Skeletal muscle cell (primary cell): Measurements from ENCODE around the gene DEFB123.

ENCODE experiments used
- DNase-seq: peaks from one replicate; pipeline ENCODE4 v3.0.0-alpha.2; 2010; ENCODE audit warnings: low read depth
- H3K4me3 ChIP-seq: 2 replicates; pipeline ENCODE4 v1.5.1; 2011; ENCODE audit warnings: low read depth, mild to moderate bottlenecking, control low read depth, low read length, moderate library complexity

DEFB123 gene

GRCh38 chr20:31472395-31473330 is 32.2 kb downstream of the DEFB123 start:
- no peak overlapping the region for H3K4me3 ChIP-seq
- DNase-seq = no peak

DNA sequence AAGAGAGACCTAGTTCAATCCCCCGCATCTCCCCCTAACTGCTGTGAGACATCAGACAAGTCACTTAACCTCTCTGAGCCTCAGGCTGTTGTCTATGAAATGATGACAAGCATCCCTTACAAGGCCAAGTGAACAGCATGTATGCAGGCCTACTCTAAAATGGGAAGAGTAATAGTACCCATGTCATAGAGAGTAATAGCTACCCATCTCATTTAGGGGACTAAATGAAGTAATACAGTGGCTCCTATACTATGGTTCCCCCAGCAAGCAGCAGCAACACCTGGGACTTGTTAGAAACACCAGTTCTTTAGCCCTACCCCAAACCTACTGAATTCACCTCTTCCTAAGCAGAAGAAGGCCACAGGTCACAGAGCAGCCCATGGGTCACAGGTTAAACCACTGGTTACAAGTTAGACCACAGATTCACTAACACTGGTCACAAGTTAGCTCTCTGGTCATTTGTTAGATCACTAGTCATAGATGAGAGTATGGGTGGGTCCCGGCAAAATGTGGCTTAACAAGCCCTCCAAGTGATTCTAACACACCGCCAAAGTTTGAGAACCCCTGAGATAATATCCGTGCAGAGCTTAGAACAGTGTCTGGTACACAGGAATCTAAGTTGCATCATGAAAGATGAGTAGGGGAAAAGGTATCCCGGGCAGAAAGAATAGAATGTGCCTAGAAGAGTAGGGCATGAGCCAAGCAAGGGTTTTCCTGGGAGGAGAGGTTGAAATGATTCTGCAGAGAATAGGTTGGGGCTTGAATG is 33.1 kb downstream of the DEFB123 start:
- H3K4me3 ChIP-seq = no peak overlapping the region
- DNase-seq = no peak

DNA sequence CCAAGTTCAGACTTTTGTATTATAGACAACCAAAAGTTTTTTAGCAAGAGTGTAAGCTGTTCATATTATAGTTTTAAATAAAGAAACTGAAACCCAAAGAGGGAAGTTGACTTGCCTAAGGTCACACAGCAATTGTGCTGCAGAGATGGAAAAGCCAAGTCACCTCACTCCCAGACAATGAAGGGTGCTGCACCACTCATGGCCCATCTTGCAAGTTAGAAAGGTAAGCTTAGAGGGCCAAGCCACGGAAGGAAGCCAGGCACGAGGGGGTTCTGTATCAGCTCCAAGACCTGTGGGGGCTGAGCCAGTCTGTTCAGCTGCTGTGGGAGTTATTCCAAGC is 33.6 kb downstream of the DEFB123 start:
- H3K4me3 ChIP-seq = no peak overlapping the region
- no peak for DNase-seq

- no peak within 1 kb of the TSS for H3K4me3 ChIP-seq
- no peak for DNase-seq
Observed at GRCh38 chr20:31474758-31475427, 34.5 kb downstream of the DEFB123 start, which contains the start of the genes DEFB124 and REM1. TSS of gene DEFB124 (minus strand) at chr20:31475127. CDS start at chr20:31473013, 2,114 bp downstream. TSS of gene REM1 (plus strand) at chr20:31475288. CDS start at chr20:31476446, 1,158 bp downstream.

- no peak for DNase-seq
- H3K4me3 ChIP-seq = no peak overlapping the region
Observed at GRCh38 chr20:31475472-31476293, 35.3 kb downstream of the DEFB123 start.

DNA sequence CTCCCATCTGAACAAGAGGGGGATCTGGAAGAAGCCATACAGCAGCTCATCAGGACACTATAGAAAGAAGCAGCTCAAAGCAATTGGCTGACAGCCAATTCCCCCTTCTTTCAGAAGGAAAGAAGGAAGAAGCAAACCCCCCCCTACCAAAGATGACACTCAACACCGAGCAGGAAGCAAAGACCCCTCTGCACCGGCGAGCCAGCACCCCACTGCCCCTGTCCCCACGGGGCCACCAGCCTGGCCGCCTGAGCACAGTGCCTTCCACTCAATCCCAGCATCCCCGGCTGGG is 35.8 kb downstream of the DEFB123 start:
- no peak overlapping the region for H3K4me3 ChIP-seq
- DNase-seq = no peak

DNA sequence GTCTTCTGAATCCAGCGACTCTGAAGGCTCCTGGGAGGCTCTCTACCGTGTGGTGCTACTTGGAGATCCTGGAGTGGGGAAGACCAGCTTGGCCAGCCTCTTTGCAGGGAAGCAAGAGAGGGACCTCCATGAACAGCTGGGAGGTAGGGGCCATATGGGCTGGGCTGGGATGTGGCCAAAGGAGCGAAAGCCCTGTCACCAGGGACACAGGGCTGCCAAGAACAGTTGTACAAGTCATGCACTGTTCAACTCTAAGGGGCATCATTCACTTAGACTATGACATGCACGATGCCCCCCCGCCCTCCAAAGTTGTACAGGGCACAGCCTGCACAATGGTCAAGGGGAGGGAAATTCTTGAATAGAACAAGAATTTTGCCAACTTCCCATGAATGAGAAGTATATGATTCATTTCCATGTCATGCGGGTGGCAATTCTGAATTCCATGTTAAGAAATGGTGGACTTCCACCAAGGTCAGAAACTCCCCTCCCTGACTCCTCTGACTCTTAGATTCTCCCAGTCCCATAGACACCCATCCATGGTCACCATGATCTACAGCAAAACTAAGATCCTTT is 36.3 kb downstream of the DEFB123 start:
- H3K4me3 ChIP-seq = no peak overlapping the region
- DNase-seq = no peak

DNA sequence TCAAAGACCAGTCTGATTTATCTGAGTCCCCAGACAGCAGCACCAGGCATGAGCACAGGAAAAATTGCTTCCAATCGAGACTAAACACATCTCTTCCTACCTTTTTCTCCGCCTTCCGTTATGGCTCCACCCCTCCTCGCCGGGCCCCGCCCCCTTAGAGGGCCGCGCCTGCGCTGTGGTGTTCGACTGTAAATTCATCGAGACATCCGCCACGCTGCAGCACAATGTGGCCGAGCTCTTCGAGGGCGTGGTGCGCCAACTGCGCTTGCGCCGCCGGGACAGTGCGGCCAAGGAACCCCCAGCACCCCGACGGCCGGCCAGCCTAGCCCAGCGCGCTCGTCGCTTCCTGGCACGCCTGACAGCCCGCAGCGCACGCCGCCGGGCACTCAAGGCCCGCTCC is 43.6 kb downstream of the DEFB123 start:
- H3K4me3 ChIP-seq = no peak overlapping the region
- DNase-seq = no peak

GRCh38 chr20:31485450-31486339 is 45.3 kb downstream of the DEFB123 start:
- no peak for DNase-seq
- H3K4me3 ChIP-seq = peak overlapping the region; percentile 33

DNA sequence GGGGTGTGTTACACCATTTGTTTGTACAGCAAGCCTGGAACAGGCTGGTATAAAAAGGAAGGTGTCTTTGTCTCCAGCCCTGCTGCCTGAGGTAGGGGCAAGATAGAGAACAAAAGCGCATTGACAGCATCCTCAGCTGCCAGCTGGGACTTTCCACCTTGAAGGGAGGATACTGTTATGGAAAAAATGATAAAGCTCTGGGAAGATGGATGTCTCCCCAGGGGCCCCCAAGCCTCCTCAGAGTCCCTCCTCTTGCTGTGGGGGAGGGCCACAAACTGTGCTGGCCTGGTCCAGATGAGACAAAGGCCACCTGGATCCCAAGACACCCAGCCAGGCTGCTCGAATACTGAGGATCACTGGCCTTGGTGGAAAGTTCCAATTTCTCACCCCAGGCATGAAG is 47.7 kb downstream of the DEFB123 start:
- no peak overlapping the region for H3K4me3 ChIP-seq
- DNase-seq = no peak

- H3K4me3 ChIP-seq = no peak overlapping the region
- DNase-seq = no peak
Observed at GRCh38 chr20:31489152-31489551, 48.7 kb downstream of the DEFB123 start.

DNA sequence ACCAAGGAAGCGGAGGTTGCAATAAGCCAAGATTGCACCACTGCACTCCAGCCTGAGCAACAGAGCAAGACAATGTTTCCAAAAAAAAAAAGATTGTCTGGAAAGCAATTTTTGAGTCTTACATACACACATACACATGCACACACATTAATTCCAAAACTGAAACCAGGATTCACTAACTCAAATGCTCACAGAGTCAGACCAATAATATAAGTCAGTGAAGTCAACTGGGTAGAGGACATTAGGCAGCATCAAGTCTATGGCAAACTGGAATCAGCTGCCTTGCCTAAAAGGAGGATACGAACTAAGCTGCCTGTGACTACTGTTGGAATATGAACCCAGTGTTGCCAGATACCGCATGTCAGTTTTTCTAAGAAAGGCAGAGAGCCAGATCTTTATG is 50.3 kb downstream of the DEFB123 start:
- H3K4me3 ChIP-seq = no peak overlapping the region
- DNase-seq = no peak

DNA sequence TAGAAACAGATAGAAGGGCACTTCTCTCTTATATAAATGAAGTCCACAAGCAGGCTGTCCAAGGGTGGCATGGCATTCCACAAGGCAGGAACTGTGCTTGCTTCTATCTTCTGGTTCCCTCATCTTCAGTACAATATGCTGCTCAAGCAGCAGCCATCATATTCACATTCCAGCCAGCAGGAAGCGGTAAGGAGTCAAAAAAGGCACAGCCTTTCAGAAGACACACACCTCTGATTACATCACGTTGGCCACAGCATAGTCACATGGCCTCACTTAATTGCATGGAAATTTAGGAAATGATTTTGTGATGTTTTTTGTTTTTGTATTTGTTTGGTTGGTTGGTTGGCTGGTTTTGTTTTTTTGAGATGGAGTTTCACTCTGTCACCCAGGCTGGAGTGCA is 53.7 kb downstream of the DEFB123 start:
- H3K4me3 ChIP-seq = no peak overlapping the region
- no peak for DNase-seq

DNA sequence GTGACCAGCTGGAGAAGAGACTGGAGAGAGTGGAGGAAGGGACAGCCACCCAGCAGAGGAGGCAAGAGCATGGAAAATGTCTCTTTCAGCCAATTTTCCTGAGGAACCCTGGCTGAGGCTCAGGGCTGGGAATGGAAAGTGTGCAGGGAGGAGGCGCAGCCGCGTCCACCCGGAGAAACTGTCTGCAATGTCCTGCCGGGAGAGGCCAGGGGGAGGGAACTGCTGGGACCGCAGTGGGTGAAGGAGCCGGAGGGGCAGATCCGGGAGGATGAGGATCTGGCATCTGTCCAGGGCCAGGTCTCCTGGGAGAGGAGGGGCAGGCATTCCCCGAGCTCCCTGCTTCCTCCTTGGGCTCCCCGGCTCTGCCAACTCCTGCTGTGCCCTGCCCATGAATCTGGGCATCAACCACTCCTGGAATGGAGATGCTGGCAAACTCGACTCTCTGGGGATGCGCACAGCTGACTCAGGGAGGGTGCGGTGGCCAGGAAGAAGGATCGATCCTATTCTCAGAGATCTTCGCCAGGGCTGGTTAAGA is 56.4 kb downstream of the DEFB123 start:
- no peak for DNase-seq
- H3K4me3 ChIP-seq = no peak overlapping the region

- DNase-seq = peak; percentile 43
- H3K4me3 ChIP-seq = no peak overlapping the region
Observed at GRCh38 chr20:31497838-31498540, 57.6 kb downstream of the DEFB123 start.
